GM21528 (cell line): ENCODE results near the gene AHR.
"Not testable (repeated sequence)": the region's sequence is repeated elsewhere in the genome, so short reads cannot be mapped to it uniquely, and the experiment has no call there.

Source experiments
- ATAC-seq: cut with Tn5 transposase; IDR thresholded peaks from one replicate; pipeline ENCODE4 v1.9.1; 2021; ENCODE audit warnings: mild to moderate bottlenecking, moderate library complexity; ENCODE audit not compliant: unreplicated experiment, low FRiP score

The AHR gene

DNA sequence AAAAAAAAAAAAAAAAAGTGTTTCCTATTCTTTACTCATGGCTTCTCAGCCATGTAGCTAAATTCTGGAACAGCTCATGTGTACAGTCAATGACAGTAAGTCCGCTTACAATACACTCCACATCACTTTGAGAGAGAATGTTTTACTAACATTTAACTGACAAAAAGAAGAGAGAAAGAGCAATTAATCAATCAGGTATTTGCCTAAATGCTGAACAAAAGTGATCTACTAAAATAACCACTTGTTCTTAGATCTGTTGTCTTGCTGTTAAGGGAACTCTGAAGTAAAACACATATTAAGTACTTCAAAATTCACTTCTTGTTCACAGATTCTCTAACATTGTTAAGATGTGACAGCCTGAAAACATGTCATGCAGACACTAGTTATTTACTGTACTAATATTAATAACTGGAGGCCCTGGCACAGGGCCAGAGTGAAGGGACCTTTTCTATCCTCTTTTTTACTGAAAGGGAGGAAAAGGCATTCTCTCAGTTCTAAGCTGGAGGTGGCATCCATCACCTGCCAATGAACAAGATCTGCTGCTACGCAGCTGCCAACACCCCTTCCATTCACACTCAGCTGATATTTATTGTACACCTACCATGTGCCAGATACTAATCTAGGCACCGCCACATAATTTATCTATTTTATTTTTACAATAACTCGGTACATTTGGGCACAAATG is 72.6 kb downstream of the AHR start:
- ATAC-seq, result no peak

- ATAC-seq, result no peak
Measured at GRCh38 chr7:17371671-17372524, 73.4 kb downstream of the AHR start.

- ATAC-seq, result no peak
Measured at GRCh38 chr7:17374157-17374556, 75.7 kb downstream of the AHR start.

DNA sequence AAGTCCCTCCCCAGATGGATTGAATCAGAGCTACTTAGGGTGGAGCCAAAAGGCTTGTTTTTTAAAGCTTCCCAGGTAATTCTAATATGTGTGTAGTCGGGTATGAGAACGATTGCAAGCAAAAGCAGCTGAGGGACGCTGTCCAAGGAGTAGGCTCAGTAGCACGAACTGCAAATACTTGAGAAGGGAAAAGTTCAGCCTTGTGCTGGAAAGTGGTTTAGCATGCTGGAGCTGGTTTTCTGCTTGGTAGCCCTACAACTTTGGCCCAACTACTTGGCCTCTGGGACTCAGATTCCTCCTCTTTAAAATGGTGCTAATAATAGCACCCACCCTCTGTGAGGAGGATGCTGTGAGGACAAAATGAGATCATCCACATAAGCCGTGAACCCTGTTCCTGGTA is 76.2 kb downstream of the AHR start:
- no peak for ATAC-seq

GRCh38 chr7:17376595-17376994 is 78.1 kb downstream of the AHR start:
- no peak for ATAC-seq

DNA sequence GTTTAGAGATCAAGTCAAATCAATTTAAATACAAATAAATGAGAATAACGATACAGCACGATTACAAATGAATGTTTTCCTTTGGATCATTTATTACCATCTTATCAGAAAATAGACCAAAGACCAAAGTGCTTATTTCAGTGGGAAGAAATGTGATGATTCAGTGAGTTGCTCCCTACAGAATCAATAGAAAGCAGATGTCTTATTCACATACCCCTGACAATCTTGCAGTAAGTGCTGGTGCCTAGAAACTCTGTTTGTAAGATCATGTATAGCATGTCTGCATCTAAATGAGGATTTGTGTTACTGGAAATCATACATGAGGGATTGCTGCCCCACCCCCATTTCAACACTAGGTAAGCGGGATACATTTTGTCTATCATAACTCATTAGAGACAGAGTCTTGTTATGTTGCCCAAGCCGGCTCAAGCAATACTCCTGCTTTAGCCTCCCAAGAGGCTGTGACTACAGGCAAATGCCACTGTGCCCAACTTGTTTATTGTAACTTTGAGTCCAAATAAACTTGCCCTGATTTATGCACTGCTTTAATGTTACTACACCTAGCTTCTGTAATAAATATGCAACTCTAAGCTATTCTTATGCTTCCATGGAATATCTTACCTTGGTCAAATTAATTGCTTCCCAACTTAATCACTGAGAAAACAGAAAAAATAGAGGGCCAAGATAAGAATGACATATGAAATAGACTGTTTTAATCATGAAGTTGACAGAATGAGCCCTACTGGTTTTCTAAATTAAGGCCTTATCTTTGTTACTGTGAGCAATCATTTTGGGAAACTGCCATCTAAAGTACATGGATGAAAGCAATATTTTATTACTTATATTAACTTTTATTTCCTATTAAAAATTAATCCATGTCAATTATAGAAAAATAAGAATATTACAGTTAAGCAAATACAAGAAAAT is 82.5 kb downstream of the AHR start:
- no peak for ATAC-seq

GRCh38 chr7:17382408-17383354 is 84.2 kb downstream of the AHR start:
- ATAC-seq, result not testable (repeated sequence)

DNA sequence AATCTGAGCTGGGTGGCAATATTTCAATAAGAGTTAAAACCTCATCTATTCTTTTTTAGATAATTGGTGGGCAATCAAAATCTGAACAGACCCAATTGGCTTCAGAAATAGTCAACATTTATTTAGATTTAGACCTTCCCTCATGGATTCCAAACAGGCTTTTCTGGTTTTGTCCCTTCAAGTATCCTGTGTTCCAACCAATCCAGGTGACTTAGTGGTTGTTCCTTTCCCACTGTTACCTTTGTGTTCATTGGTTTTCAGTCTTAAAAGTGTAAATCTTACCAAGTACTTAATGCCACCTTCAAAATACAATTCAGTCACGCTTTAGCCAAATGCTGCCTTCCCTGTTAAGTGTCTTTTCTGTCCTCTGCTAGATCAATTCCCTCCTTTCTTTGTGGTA is 85.9 kb downstream of the AHR start:
- no peak for ATAC-seq

- ATAC-seq, result no peak
Measured at GRCh38 chr7:17385612-17386011, 87.2 kb downstream of the AHR start.

DNA sequence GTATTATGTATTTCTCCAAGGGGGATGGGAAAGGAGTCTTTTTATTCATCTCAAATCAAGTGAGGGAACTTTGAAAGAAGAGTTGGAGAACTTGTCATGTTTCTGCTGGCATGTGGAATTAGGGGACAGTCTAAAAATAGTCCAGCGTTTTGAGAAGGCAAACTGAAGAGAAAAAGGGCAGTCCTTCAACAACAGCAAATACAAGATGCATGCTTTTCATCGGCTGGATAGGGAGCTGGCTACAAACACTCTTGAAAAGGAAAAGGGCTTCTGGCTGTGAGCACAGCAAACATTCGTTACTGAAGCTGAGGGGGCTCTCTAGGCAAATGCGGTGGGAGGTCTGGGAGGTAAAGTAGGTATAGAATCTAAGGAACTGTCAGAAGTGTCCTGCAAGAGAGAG is 91.9 kb downstream of the AHR start:
- ATAC-seq, result no peak

DNA sequence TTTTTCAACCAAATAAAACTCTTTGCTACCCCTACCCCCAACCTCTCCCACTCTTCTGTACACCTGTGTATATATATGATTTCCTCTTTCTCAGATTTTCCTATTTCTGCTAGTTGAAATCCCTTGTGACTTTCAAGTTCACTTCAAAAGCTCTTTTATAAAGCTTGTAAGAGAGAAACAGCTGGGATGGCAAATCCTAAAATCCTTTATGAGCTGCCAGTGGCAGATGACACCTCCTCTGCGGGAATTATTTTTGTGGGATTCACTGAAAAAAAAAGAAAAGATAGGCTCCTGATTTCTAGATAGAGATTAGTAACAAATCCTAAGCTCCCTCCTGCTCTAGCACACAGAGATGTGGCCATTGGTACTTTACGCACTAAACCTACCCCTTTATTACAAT is 92.9 kb downstream of the AHR start:
- no peak for ATAC-seq

GRCh38 chr7:17392846-17393245 is 94.4 kb downstream of the AHR start:
- ATAC-seq, result no peak

- ATAC-seq, result not testable (repeated sequence)
Measured at GRCh38 chr7:17394563-17394962, 96.1 kb downstream of the AHR start.
